ENCODE measurements around the gene KANSL3.

DNA sequence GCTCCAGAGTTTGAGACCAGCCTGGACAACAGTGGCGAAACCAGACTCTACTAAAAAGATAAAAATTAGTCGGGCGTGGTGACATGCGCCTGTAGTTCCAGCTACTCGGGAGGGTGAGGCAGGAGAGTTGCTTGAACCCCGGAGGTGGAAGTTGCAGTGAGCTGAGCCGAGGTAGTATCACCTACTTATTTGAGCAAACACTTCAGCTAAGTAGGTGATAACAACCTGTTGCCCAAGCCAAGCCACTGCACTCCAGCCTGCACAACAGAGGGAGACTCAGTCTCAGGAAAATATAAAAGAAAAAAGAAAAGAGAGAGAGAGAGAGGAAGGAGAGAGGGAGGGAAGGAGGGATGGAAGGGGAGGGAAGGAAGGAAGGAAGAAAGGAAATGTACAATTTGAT lies 25.7 kb upstream of the KANSL3 start:
- TF ChIP-seq, protein P1, sequence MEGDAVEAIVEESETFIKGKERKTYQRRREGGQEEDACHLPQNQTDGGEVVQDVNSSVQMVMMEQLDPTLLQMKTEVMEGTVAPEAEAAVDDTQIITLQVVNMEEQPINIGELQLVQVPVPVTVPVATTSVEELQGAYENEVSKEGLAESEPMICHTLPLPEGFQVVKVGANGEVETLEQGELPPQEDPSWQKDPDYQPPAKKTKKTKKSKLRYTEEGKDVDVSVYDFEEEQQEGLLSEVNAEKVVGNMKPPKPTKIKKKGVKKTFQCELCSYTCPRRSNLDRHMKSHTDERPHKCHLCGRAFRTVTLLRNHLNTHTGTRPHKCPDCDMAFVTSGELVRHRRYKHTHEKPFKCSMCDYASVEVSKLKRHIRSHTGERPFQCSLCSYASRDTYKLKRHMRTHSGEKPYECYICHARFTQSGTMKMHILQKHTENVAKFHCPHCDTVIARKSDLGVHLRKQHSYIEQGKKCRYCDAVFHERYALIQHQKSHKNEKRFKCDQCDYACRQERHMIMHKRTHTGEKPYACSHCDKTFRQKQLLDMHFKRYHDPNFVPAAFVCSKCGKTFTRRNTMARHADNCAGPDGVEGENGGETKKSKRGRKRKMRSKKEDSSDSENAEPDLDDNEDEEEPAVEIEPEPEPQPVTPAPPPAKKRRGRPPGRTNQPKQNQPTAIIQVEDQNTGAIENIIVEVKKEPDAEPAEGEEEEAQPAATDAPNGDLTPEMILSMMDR (IDR thresholded peaks at IDR 0.05): no peak
- no peak for TF ChIP-seq ZFX (IDR thresholded peaks at IDR 0.05; ENCODE audit: borderline replicate concordance)
